LNCaP clone FGC (cell line): ENCODE measurements around the gene SLIT1.
A peak's percentile ranks its signal among the peaks of the same experiment; 100 is the strongest.
"Not testable (repeated sequence)": the region's sequence is repeated elsewhere in the genome, so short reads cannot be mapped to it uniquely, and the experiment has no call there.

Experiments used
- DNase-seq: peaks from one replicate; pipeline ENCODE4 v3.0.0-alpha.2; 2011; ENCODE audit warnings: low read depth
- H3K4me3 ChIP-seq: 2 replicates; pipeline ENCODE4 v1.5.1; 2011; ENCODE audit warnings: mild to moderate bottlenecking, low read depth, low read length, control low read depth
- CTCF ChIP-seq: IDR thresholded peaks from 2 replicates; pipeline ENCODE4 v1.5.1; 2012; ENCODE audit warnings: mild to moderate bottlenecking; ENCODE audit not compliant: control insufficient read depth, insufficient read depth; ENCODE audit errors: extremely low read depth

Gene SLIT1

GRCh38 chr10:97040248-97040584 lies 145.5 kb downstream of the SLIT1 start:
- H3K4me3 ChIP-seq = no peak overlapping the region
- no peak for TF ChIP-seq CTCF
- no peak for DNase-seq

GRCh38 chr10:97039538-97040247 lies 146.1 kb downstream of the SLIT1 start:
- H3K4me3 ChIP-seq = no peak overlapping the region
- DNase-seq = no peak
- TF ChIP-seq CTCF = no peak

GRCh38 chr10:97038688-97039087 lies 147.1 kb downstream of the SLIT1 start:
- H3K4me3 ChIP-seq = no peak overlapping the region
- no peak for TF ChIP-seq CTCF
- no peak for DNase-seq

- H3K4me3 ChIP-seq = peak overlapping the region; percentile 36
- DNase-seq = peak; percentile 35
- TF ChIP-seq CTCF = peak; percentile 95
Observed at GRCh38 chr10:97037365-97038361, 148.1 kb downstream of the SLIT1 start.

GRCh38 chr10:97034958-97035769 lies 150.6 kb downstream of the SLIT1 start:
- no peak for TF ChIP-seq CTCF
- H3K4me3 ChIP-seq = no peak overlapping the region
- no peak for DNase-seq

GRCh38 chr10:97034301-97034700 lies 151.5 kb downstream of the SLIT1 start:
- no peak overlapping the region for H3K4me3 ChIP-seq
- no peak for TF ChIP-seq CTCF
- DNase-seq = no peak

GRCh38 chr10:97033841-97034240 lies 151.9 kb downstream of the SLIT1 start:
- not testable (repeated sequence) for DNase-seq, H3K4me3 ChIP-seq
